Glutamatergic neuron (in vitro differentiated cells): Measurements from ENCODE around the gene ZCWPW2. TPM values are rescaled to one million over a fixed set of nuclear protein-coding genes. Genes with fewer than 3 reads are reported as not detected.

Experiments
- DNase-seq: peaks from one replicate; pipeline ENCODE4 v3.0.0; 2022
- H3K27ac Mint-ChIP-seq: one replicate; pipeline ENCODE4 v1.8.0; 2020; ENCODE audit warnings: mild to moderate bottlenecking, mixed read lengths, inconsistent platforms; ENCODE audit not compliant: unreplicated experiment
- H3K27me3 Mint-ChIP-seq: one replicate; pipeline ENCODE4 v1.8.0; 2020; ENCODE audit warnings: mild to moderate bottlenecking, moderate library complexity, mixed read lengths, inconsistent platforms; ENCODE audit not compliant: unreplicated experiment
- H3K36me3 Mint-ChIP-seq: one replicate; pipeline ENCODE4 v1.8.0; 2020; ENCODE audit warnings: mild to moderate bottlenecking, mixed read lengths, inconsistent platforms; ENCODE audit not compliant: unreplicated experiment
- H3K4me1 Mint-ChIP-seq: one replicate; pipeline ENCODE4 v1.8.0; 2020; ENCODE audit warnings: mild to moderate bottlenecking, low read depth, mixed read lengths, inconsistent platforms; ENCODE audit not compliant: unreplicated experiment
- H3K4me3 Mint-ChIP-seq: one replicate; pipeline ENCODE4 v1.8.0; 2020; ENCODE audit warnings: mild to moderate bottlenecking, mixed read lengths, inconsistent platforms; ENCODE audit not compliant: unreplicated experiment
- H3K9me3 Mint-ChIP-seq: one replicate; pipeline ENCODE4 v1.8.0; 2020; ENCODE audit warnings: mild to moderate bottlenecking, moderate library complexity, mixed read lengths, inconsistent platforms; ENCODE audit not compliant: unreplicated experiment
- CTCF ChIP-seq: fragments of 200-600 bp; sonication (generic); IDR thresholded peaks from one replicate; pipeline ENCODE4 v1.5.0; 2021; ENCODE audit not compliant: partially characterized antibody, unreplicated experiment
- total RNA-seq: library from RNA; stranded (reverse); fragmentation: NEBNext Ultra II Directional; extraction: Animal tissue kit (Norgen Biotek cat#: 25700); gene quantifications from one replicate; pipeline ENCODE4 v1.2.1, GENCODE V29; 2021; ENCODE audit not compliant: unreplicated experiment

The ZCWPW2 gene
- total RNA-seq, 1 donor from 2014 or later = 0.49 TPM

DNA sequence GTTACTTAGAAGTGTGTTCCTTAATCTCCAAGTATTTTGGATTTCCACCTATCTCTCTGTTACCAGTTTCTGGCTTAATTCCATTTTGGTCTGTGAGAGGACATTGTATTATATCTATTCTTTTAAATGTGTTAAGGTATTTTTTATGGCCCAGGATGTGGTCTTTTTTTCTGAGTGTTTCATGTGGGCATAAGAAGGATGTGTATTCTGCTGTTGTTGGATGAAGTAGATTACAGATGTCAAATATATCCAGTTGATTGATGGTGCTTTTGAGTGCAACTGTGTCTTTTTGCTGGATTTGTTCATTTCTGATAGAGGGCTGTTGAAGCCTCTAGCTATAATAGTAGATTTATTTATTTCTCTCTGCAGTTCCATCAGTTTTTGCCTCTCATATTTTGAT, 136.6 kb downstream of the ZCWPW2 start:
- TF ChIP-seq CTCF = no peak

GRCh38 chr3:28495301-28495700, 146.8 kb downstream of the ZCWPW2 start:
- H3K36me3 Mint-ChIP-seq = no peaks in the 10 kb centered on the region
- H3K4me1 Mint-ChIP-seq = no peaks in the 10 kb centered on the region
- no peak overlapping the region for H3K27ac Mint-ChIP-seq
- no peak overlapping the region for H3K4me3 Mint-ChIP-seq
- H3K27me3 Mint-ChIP-seq = no peaks in the 10 kb centered on the region
- H3K9me3 Mint-ChIP-seq = no peaks in the 10 kb centered on the region
- TF ChIP-seq CTCF = no peak
- no peak for DNase-seq

More for the DNA sequence above, 136.6 kb downstream of the ZCWPW2 start:
- H3K27ac Mint-ChIP-seq = no peak overlapping the region
- H3K4me1 Mint-ChIP-seq = no peaks in the 10 kb centered on the region
- H3K4me3 Mint-ChIP-seq = no peak overlapping the region
- no peaks in the 10 kb centered on the region for H3K9me3 Mint-ChIP-seq
- peaks cover 3% of the 10 kb centered on the region for H3K27me3 Mint-ChIP-seq
- peaks cover 4% of the 10 kb centered on the region for H3K36me3 Mint-ChIP-seq
- DNase-seq = no peak

GRCh38 chr3:28502397-28502937, 153.9 kb downstream of the ZCWPW2 start:
- Mint-ChIP-seq H3K27me3 (no peaks in the 10 kb centered on the region), H3K9me3 (no peaks in the 10 kb centered on the region), H3K4me1 (peaks cover 3% of the 10 kb centered on the region), H3K36me3 (no peaks in the 10 kb centered on the region), H3K4me3 (no peak overlapping the region), H3K27ac (no peak overlapping the region)
- DNase-seq = no peak
- TF ChIP-seq CTCF = no peak

- Mint-ChIP-seq H3K36me3 (no peaks in the 10 kb centered on the region), H3K9me3 (no peaks in the 10 kb centered on the region), H3K27me3 (no peaks in the 10 kb centered on the region), H3K27ac (no peak overlapping the region), H3K4me1 (peaks cover 3% of the 10 kb centered on the region), H3K4me3 (no peak overlapping the region)
- no peak for TF ChIP-seq CTCF
- no peak for DNase-seq
Observed at GRCh38 chr3:28504976-28505375, 156.5 kb downstream of the ZCWPW2 start.

GRCh38 chr3:28521663-28522062, 173.1 kb downstream of the ZCWPW2 start:
- no peak for TF ChIP-seq CTCF
- no peak for DNase-seq
- Mint-ChIP-seq H3K27ac (no peak overlapping the region), H3K4me3 (no peak overlapping the region), H3K36me3 (no peaks in the 10 kb centered on the region), H3K27me3 (no peaks in the 10 kb centered on the region), H3K9me3 (no peaks in the 10 kb centered on the region), H3K4me1 (peaks cover 8% of the 10 kb centered on the region)
